Trophoblast cell (in vitro differentiated cells and primary cell): Measurements from ENCODE around the gene PIP4K2C.
"Not testable (repeated sequence)": the region's sequence is repeated elsewhere in the genome, so short reads cannot be mapped to it uniquely, and the experiment has no call there.

Experiments
- DNase-seq, 2 donors: peaks; one replicate each; pipeline ENCODE4 v3.0.0-alpha.2; 2016
- H2AFZ ChIP-seq: 2 replicates; pipeline ENCODE4 v1.6.1; 2013; ENCODE audit warnings: low read length, moderate library complexity, mild to moderate bottlenecking; ENCODE audit not compliant: insufficient read depth, poor library complexity
- H2AK5ac ChIP-seq: 2 replicates; pipeline ENCODE4 v1.6.1; 2013; ENCODE audit warnings: mild to moderate bottlenecking, low read length
- H2BK120ac ChIP-seq: 2 replicates; pipeline ENCODE4 v1.6.1; 2013; ENCODE audit warnings: low read length, mild to moderate bottlenecking, moderate library complexity; ENCODE audit not compliant: insufficient read depth, poor library complexity
- H2BK12ac ChIP-seq: 2 replicates; pipeline ENCODE4 v1.6.1; 2013; ENCODE audit warnings: mild to moderate bottlenecking, low read length, moderate library complexity
- H2BK5ac ChIP-seq: 2 replicates; pipeline ENCODE4 v1.6.1; 2013; ENCODE audit warnings: low read length, low read depth, moderate library complexity, mild to moderate bottlenecking; ENCODE audit not compliant: poor library complexity
- H3K14ac ChIP-seq: 2 replicates; pipeline ENCODE4 v1.6.1; 2013; ENCODE audit warnings: mild to moderate bottlenecking, low read length
- H3K18ac ChIP-seq: 2 replicates; pipeline ENCODE4 v1.6.1; 2013; ENCODE audit warnings: mild to moderate bottlenecking, low read length
- H3K23ac ChIP-seq: 2 replicates; pipeline ENCODE4 v1.6.1; 2013; ENCODE audit warnings: low read length
- H3K27ac ChIP-seq: 2 replicates; pipeline ENCODE4 v1.5.1; 2013; ENCODE audit warnings: low read depth, mild to moderate bottlenecking, inconsistent platforms, low read length, moderate library complexity
- H3K27me3 ChIP-seq: 2 replicates; pipeline ENCODE4 v1.6.1; 2013; ENCODE audit warnings: inconsistent platforms, mild to moderate bottlenecking, low read length, moderate library complexity; ENCODE audit not compliant: insufficient read depth
- H3K36me3 ChIP-seq, 2 experiments: 1 replicate in 1 of 2; 2 replicates in 1 of 2; pipeline ENCODE4 v1.6.1; 2013; ENCODE audit warnings: low read length in 2 of 2, mild to moderate bottlenecking in 2 of 2, moderate library complexity in 1 of 2; ENCODE audit not compliant: insufficient read depth in 2 of 2, control insufficient read depth in 1 of 2
- H3K4ac ChIP-seq: 2 replicates; pipeline ENCODE4 v1.6.1; 2013; ENCODE audit warnings: low read depth, mild to moderate bottlenecking, low read length, moderate library complexity
- H3K4me1 ChIP-seq, 2 experiments: 1 replicate in 1 of 2; 2 replicates in 1 of 2; pipeline ENCODE4 v1.6.1; 2013; ENCODE audit warnings: low read length in 2 of 2, mild to moderate bottlenecking in 2 of 2, moderate library complexity in 1 of 2; ENCODE audit not compliant: insufficient read depth in 2 of 2, control insufficient read depth in 1 of 2
- H3K4me2 ChIP-seq: 2 replicates; pipeline ENCODE4 v1.6.1; 2013; ENCODE audit warnings: inconsistent platforms, mild to moderate bottlenecking, low read length, moderate library complexity
- H3K4me3 ChIP-seq: 2 replicates; pipeline ENCODE4 v1.5.1; 2013; ENCODE audit warnings: mild to moderate bottlenecking, low read depth, low read length, inconsistent platforms
- H3K79me1 ChIP-seq: one replicate; pipeline ENCODE4 v1.6.1; 2013; ENCODE audit warnings: low read length
- H3K79me2 ChIP-seq: 2 replicates; pipeline ENCODE4 v1.6.1; 2013; ENCODE audit warnings: low read length, mild to moderate bottlenecking; ENCODE audit not compliant: control insufficient read depth, insufficient read depth, poor library complexity
- H3K9ac ChIP-seq: 2 replicates; pipeline ENCODE4 v1.6.1; 2013; ENCODE audit warnings: mild to moderate bottlenecking, low read length
- H3K9me3 ChIP-seq: 2 replicates; pipeline ENCODE4 v1.6.1; 2013; ENCODE audit warnings: low read depth, mild to moderate bottlenecking, control low read depth, inconsistent platforms, low read length; ENCODE audit not compliant: insufficient read depth
- H4K12ac ChIP-seq: 2 replicates; pipeline ENCODE4 v1.6.1; 2013; ENCODE audit warnings: low read depth, mild to moderate bottlenecking, low read length, moderate library complexity
- H4K8ac ChIP-seq: 2 replicates; pipeline ENCODE4 v1.6.1; 2013; ENCODE audit warnings: low read depth, mild to moderate bottlenecking, low read length, moderate library complexity
- H4K91ac ChIP-seq: one replicate; pipeline ENCODE4 v1.6.1; 2013; ENCODE audit warnings: low read depth, mild to moderate bottlenecking, low read length, moderate library complexity
- WGBS: extraction: QIAGEN DNeasy Blood & Tissue Kit; methylation state at CpG from one replicate; pipeline ENCODE4 v1.1.7; 2013; ENCODE audit warnings: missing lambda C conversion rate; ENCODE audit not compliant: insufficient read length, insufficient coverage; ENCODE audit errors: extremely low coverage; 5-methylcytosine and 5-hydroxymethylcytosine counted together

The PIP4K2C gene

GRCh38 chr12:57570438-57570837, 20.6 kb upstream of the PIP4K2C start:
- H2AK5ac ChIP-seq, H3K9me3 ChIP-seq, H2BK12ac ChIP-seq, H3K14ac ChIP-seq, H2BK120ac ChIP-seq, H4K91ac ChIP-seq, H3K9ac ChIP-seq, H2BK5ac ChIP-seq, H3K18ac ChIP-seq, H3K27me3 ChIP-seq, H3K4ac ChIP-seq, H3K23ac ChIP-seq, H3K27ac ChIP-seq, H3K4me1 ChIP-seq, H3K4me2 ChIP-seq, H3K36me3 ChIP-seq, H4K8ac ChIP-seq, H2AFZ ChIP-seq, H4K12ac ChIP-seq, DNase-seq, H3K79me2 ChIP-seq, H3K79me1 ChIP-seq, H3K4me3 ChIP-seq: not testable (repeated sequence)
- no CpG with 5 or more reads among the region's 13 CpGs for WGBS

- no peak overlapping the region for H4K91ac ChIP-seq
- no peak overlapping the region for H2BK120ac ChIP-seq
- no peak overlapping the region for H4K8ac ChIP-seq
- WGBS = no CpG with 5 or more reads among the region's 12 CpGs
- H3K27me3 ChIP-seq = no peaks in the 10 kb centered on the region
- H2AK5ac ChIP-seq = no peak overlapping the region
- H3K18ac ChIP-seq = no peak overlapping the region
- no peaks in the 10 kb centered on the region for H3K36me3 ChIP-seq
- no peak overlapping the region for H3K4me2 ChIP-seq
- H3K79me1 ChIP-seq = no peaks in the 10 kb centered on the region
- H3K9me3 ChIP-seq = peaks cover 3% of the 10 kb centered on the region
- no peak overlapping the region for H3K4me3 ChIP-seq
- H4K12ac ChIP-seq = no peak overlapping the region
- H3K4ac ChIP-seq = no peak overlapping the region
- no peak overlapping the region for H2BK12ac ChIP-seq
- no peak overlapping the region for H2AFZ ChIP-seq
- H3K4me1 ChIP-seq = no peaks in the 10 kb centered on the region
- no peak overlapping the region for H3K23ac ChIP-seq
- H3K27ac ChIP-seq = no peak overlapping the region
- H2BK5ac ChIP-seq = no peak overlapping the region
- H3K9ac ChIP-seq = no peak overlapping the region
- no peak for DNase-seq
- no peak overlapping the region for H3K14ac ChIP-seq
- no peaks in the 10 kb centered on the region for H3K79me2 ChIP-seq
These were observed 18.8 kb upstream of the PIP4K2C start for GRCh38 chr12:57571926-57572762.

- Histone ChIP-seq H2BK12ac (no peak overlapping the region), H3K36me3 (no peaks in the 10 kb centered on the region), H3K23ac (no peak overlapping the region), H3K4me1 (no peaks in the 10 kb centered on the region), H3K4me2 (no peak overlapping the region), H3K79me2 (no peaks in the 10 kb centered on the region), H3K4me3 (no peak overlapping the region), H2BK120ac (no peak overlapping the region), H2AK5ac (no peak overlapping the region), H2BK5ac (no peak overlapping the region), H3K27ac (no peak overlapping the region), H4K12ac (no peak overlapping the region), H3K9me3 (peaks cover 3% of the 10 kb centered on the region), H3K79me1 (no peaks in the 10 kb centered on the region), H3K4ac (no peak overlapping the region), H3K18ac (no peak overlapping the region), H4K91ac (no peak overlapping the region), H2AFZ (no peak overlapping the region), H3K27me3 (no peaks in the 10 kb centered on the region), H4K8ac (no peak overlapping the region), H3K14ac (no peak overlapping the region), H3K9ac (no peak overlapping the region)
- no peak for DNase-seq
- WGBS = no CpG with 5 or more reads among the region's 10 CpGs
These were observed 16.2 kb upstream of the PIP4K2C start for GRCh38 chr12:57574795-57575194.

GRCh38 chr12:57575771-57576612, 15.0 kb upstream of the PIP4K2C start:
- Histone ChIP-seq H3K14ac (no peak overlapping the region), H3K9ac (no peak overlapping the region), H4K8ac (no peak overlapping the region), H3K4me2 (no peak overlapping the region), H2AK5ac (no peak overlapping the region), H3K4me3 (no peak overlapping the region), H3K79me1 (no peaks in the 10 kb centered on the region), H2BK5ac (no peak overlapping the region), H3K36me3 (no peaks in the 10 kb centered on the region), H3K79me2 (no peaks in the 10 kb centered on the region), H3K9me3 (peaks cover 3% of the 10 kb centered on the region), H3K18ac (no peak overlapping the region), H4K12ac (no peak overlapping the region), H3K27me3 (no peaks in the 10 kb centered on the region), H3K4ac (no peak overlapping the region), H3K23ac (no peak overlapping the region), H2BK120ac (no peak overlapping the region), H2BK12ac (no peak overlapping the region), H2AFZ (no peak overlapping the region), H3K27ac (no peak overlapping the region), H3K4me1 (no peaks in the 10 kb centered on the region), H4K91ac (no peak overlapping the region)
- no peak for DNase-seq
- no CpG with 5 or more reads among the region's 12 CpGs for WGBS
